ENCODE measurements around the gene CXorf49B.
"Not testable (repeated sequence)": the region's sequence is repeated elsewhere in the genome, so short reads cannot be mapped to it uniquely, and the experiment has no call there.

CXorf49B gene

GRCh38 chrX:71784348-71784983 lies 21.3 kb downstream of the CXorf49B start:
- H2AFZ ChIP-seq (ENCODE audit: low read length); H3K79me2 ChIP-seq (ENCODE audit: insufficient read depth, low read length); H3K36me3 ChIP-seq (ENCODE audit: insufficient read depth, low read length); H3K9ac ChIP-seq (ENCODE audit: low read length); H3F3A ChIP-seq (ENCODE audit: insufficient read depth, low read length); H3K4me3 ChIP-seq (ENCODE audit: low read depth, low read length, poor library complexity, severe bottlenecking); H4K20me1 ChIP-seq (ENCODE audit: insufficient read depth, low read length); H3K4me1 ChIP-seq (ENCODE audit: insufficient read depth, low read length, severe bottlenecking); H3K27ac ChIP-seq (ENCODE audit: low read depth, low read length, poor library complexity, severe bottlenecking); H3K27me3 ChIP-seq (ENCODE audit: insufficient read depth, low read length); H3K4me2 ChIP-seq (ENCODE audit: low read length); H3K9me3 ChIP-seq (ENCODE audit: low read length); H3K9me2 ChIP-seq (ENCODE audit: low read depth, low read length): not testable (repeated sequence)

GRCh38 chrX:71806450-71806849 lies 43.3 kb downstream of the CXorf49B start:
- not testable (repeated sequence) for H2AFZ ChIP-seq (ENCODE audit: low read length); H3K4me3 ChIP-seq (ENCODE audit: low read depth, low read length, poor library complexity, severe bottlenecking); H4K20me1 ChIP-seq (ENCODE audit: insufficient read depth, low read length); H3K4me1 ChIP-seq (ENCODE audit: insufficient read depth, low read length, severe bottlenecking); H3K79me2 ChIP-seq (ENCODE audit: insufficient read depth, low read length); H3K9ac ChIP-seq (ENCODE audit: low read length); H3K36me3 ChIP-seq (ENCODE audit: insufficient read depth, low read length); H3K9me2 ChIP-seq (ENCODE audit: low read depth, low read length); H3F3A ChIP-seq (ENCODE audit: insufficient read depth, low read length); H3K9me3 ChIP-seq (ENCODE audit: low read length); H3K4me2 ChIP-seq (ENCODE audit: low read length); H3K27ac ChIP-seq (ENCODE audit: low read depth, low read length, poor library complexity, severe bottlenecking); H3K27me3 ChIP-seq (ENCODE audit: insufficient read depth, low read length)

- Histone ChIP-seq H3K36me3 (ENCODE audit: insufficient read depth, low read length) (no peaks in the 10 kb centered on the region), H3F3A (ENCODE audit: insufficient read depth, low read length) (no peaks in the 10 kb centered on the region), H3K79me2 (ENCODE audit: insufficient read depth, low read length) (no peaks in the 10 kb centered on the region), H3K9me2 (ENCODE audit: low read depth, low read length) (no peaks in the 10 kb centered on the region), H3K4me3 (ENCODE audit: low read depth, low read length, poor library complexity, severe bottlenecking) (no peak overlapping the region), H3K4me2 (ENCODE audit: low read length) (no peak overlapping the region), H4K20me1 (ENCODE audit: insufficient read depth, low read length) (no peaks in the 10 kb centered on the region), H2AFZ (ENCODE audit: low read length) (no peak overlapping the region), H3K27me3 (ENCODE audit: insufficient read depth, low read length) (no peaks in the 10 kb centered on the region), H3K27ac (ENCODE audit: low read depth, low read length, poor library complexity, severe bottlenecking) (no peak overlapping the region), H3K9ac (ENCODE audit: low read length) (no peak overlapping the region), H3K4me1 (ENCODE audit: insufficient read depth, low read length, severe bottlenecking) (no peaks in the 10 kb centered on the region), H3K9me3 (ENCODE audit: low read length) (no peaks in the 10 kb centered on the region)
- TF ChIP-seq CTCF (IDR thresholded peaks at IDR 0.05; ENCODE audit: low read length) (no peak), EZH2 (IDR thresholded peaks at IDR 0.05; ENCODE audit: borderline replicate concordance, low read length) (no peak)
These were observed 46.7 kb downstream of the CXorf49B start for GRCh38 chrX:71809886-71810285.

GRCh38 chrX:71814123-71814912 lies 51.2 kb downstream of the CXorf49B start:
- H3K4me1 ChIP-seq (ENCODE audit: insufficient read depth, low read length, severe bottlenecking): no peaks in the 10 kb centered on the region
- H3K79me2 ChIP-seq (ENCODE audit: insufficient read depth, low read length): no peaks in the 10 kb centered on the region

More at GRCh38 chrX:71814123-71814912, 51.2 kb downstream of the CXorf49B start:
- Histone ChIP-seq H3K9me2 (ENCODE audit: low read depth, low read length) (no peaks in the 10 kb centered on the region), H3K27ac (ENCODE audit: low read depth, low read length, poor library complexity, severe bottlenecking) (no peak overlapping the region), H3K4me2 (ENCODE audit: low read length) (no peak overlapping the region), H4K20me1 (ENCODE audit: insufficient read depth, low read length) (no peaks in the 10 kb centered on the region), H3F3A (ENCODE audit: insufficient read depth, low read length) (no peaks in the 10 kb centered on the region), H3K27me3 (ENCODE audit: insufficient read depth, low read length) (no peaks in the 10 kb centered on the region), H3K36me3 (ENCODE audit: insufficient read depth, low read length) (no peaks in the 10 kb centered on the region), H2AFZ (ENCODE audit: low read length) (no peak overlapping the region), H3K9me3 (ENCODE audit: low read length) (no peaks in the 10 kb centered on the region), H3K4me3 (ENCODE audit: low read depth, low read length, poor library complexity, severe bottlenecking) (no peak overlapping the region), H3K9ac (ENCODE audit: low read length) (no peak overlapping the region)
- no peak for TF ChIP-seq EZH2 (IDR thresholded peaks at IDR 0.05; ENCODE audit: borderline replicate concordance, low read length)
- TF ChIP-seq CTCF (IDR thresholded peaks at IDR 0.05; ENCODE audit: low read length): no peak

Data from OCI-LY1 (cell line).